HPDE6-E6E7 (cell line): ENCODE measurements around the gene BMP8A.
"Not testable (repeated sequence)": the region's sequence is repeated elsewhere in the genome, so short reads cannot be mapped to it uniquely, and the experiment has no call there.

ENCODE experiments used
- DNase-seq: peaks from one replicate; pipeline ENCODE4 v3.0.0; 2011; ENCODE audit warnings: missing footprints; ENCODE audit errors: extremely low spot score

BMP8A gene

GRCh38 chr1:39481289-39481688, 10.1 kb upstream of the BMP8A start:
- DNase-seq = no peak

- DNase-seq = no peak
Observed at GRCh38 chr1:39483276-39483675, 8.2 kb upstream of the BMP8A start.

- DNase-seq = no peak
Observed at GRCh38 chr1:39484564-39484963, 6.9 kb upstream of the BMP8A start.

GRCh38 chr1:39485046-39485803, 6.2 kb upstream of the BMP8A start:
- no peak for DNase-seq

GRCh38 chr1:39488012-39488545, 3.4 kb upstream of the BMP8A start:
- DNase-seq = no peak

- no peak for DNase-seq
Observed at GRCh38 chr1:39488793-39489566, 2.5 kb upstream of the BMP8A start.

GRCh38 chr1:39489567-39490239, 1.7 kb upstream of the BMP8A start:
- no peak for DNase-seq

- DNase-seq = no peak
Observed at GRCh38 chr1:39490596-39491145, 765 bp upstream of the BMP8A start.

- not testable (repeated sequence) for DNase-seq
Observed at GRCh38 chr1:39492118-39493042, 944 bp downstream of the BMP8A start.

GRCh38 chr1:39493043-39493810, 1.8 kb downstream of the BMP8A start:
- not testable (repeated sequence) for DNase-seq

- no peak for DNase-seq
Observed at GRCh38 chr1:39494671-39495410, 3.4 kb downstream of the BMP8A start.

- not testable (repeated sequence) for DNase-seq
Observed at GRCh38 chr1:39496520-39496919, 5.1 kb downstream of the BMP8A start.

- no peak for DNase-seq
Observed at GRCh38 chr1:39497585-39497984, 6.1 kb downstream of the BMP8A start.

- DNase-seq = not testable (repeated sequence)
Observed at GRCh38 chr1:39498096-39498710, 6.8 kb downstream of the BMP8A start.

- DNase-seq = not testable (repeated sequence)
Observed at GRCh38 chr1:39498821-39499220, 7.4 kb downstream of the BMP8A start.

- no peak for DNase-seq
Observed at GRCh38 chr1:39499668-39500067, 8.2 kb downstream of the BMP8A start.

GRCh38 chr1:39500862-39501389, 9.5 kb downstream of the BMP8A start:
- DNase-seq = no peak

GRCh38 chr1:39501666-39502065, 10.2 kb downstream of the BMP8A start:
- no peak for DNase-seq

GRCh38 chr1:39504436-39504835, 13.0 kb downstream of the BMP8A start:
- not testable (repeated sequence) for DNase-seq
